Fibroblast of lung (primary cell): ENCODE results near the gene ZNF660.

Experiments used
- CTCF ChIP-seq, 2 donors: IDR thresholded peaks in 1 of 2; conservative IDR thresholded peaks in 1 of 2; 1 replicate in 1 of 2; 2 replicates in 1 of 2; pipeline ENCODE4 v1.5.1; 2011 to 2012; ENCODE audit warnings: low read length in 2 of 2, control low read depth in 1 of 2, inconsistent platforms in 1 of 2, low read depth in 1 of 2, mild to moderate bottlenecking in 1 of 2
- EZH2 ChIP-seq: IDR thresholded peaks from 2 replicates; pipeline ENCODE4 v1.5.1; 2012; ENCODE audit warnings: low read length, control low read depth, mild to moderate bottlenecking; ENCODE audit errors: missing control alignments

- no peak for TF ChIP-seq CTCF (conservative IDR thresholded peaks at IDR 0.05 in 1 of 2, IDR thresholded peaks at IDR 0.05 in 1 of 2; ENCODE audit: low read depth in 1 of 2, low read length in 2 of 2)
- no peak for TF ChIP-seq EZH2
Observed at GRCh38 chr3:44628716-44629115, 44.0 kb downstream of the ZNF660 start.
